A549 (cell line): ENCODE results near the gene FCHO2.

ENCODE experiments used
- CHD4 ChIP-seq: fragments of 200-600 bp; sonication (generic); IDR thresholded peaks from 2 replicates; pipeline ENCODE4 v1.6.1; 2016; ENCODE audit warnings: antibody characterized with exemption, mild to moderate bottlenecking, borderline replicate concordance
- CTCF ChIP-seq: fragments of >200 bp; sonication (Bioruptor Twin); formaldehyde crosslinking; IDR thresholded peaks from 3 replicates; pipeline ENCODE4 v1.5.1; 2016
- RARB ChIP-seq: fragments of 250-450 bp; sonication (Bioruptor Pico); IDR thresholded peaks from 2 replicates; pipeline ENCODE4 v1.8.0; 2021; ENCODE audit warnings: mild to moderate bottlenecking, moderate library complexity
- SREBF2 ChIP-seq: fragments of 450-650 bp; IDR thresholded peaks from 2 replicates; pipeline ENCODE4 v1.6.1; 2014; ENCODE audit warnings: mild to moderate bottlenecking, moderate library complexity
- USF2 ChIP-seq: fragments of 450-650 bp; IDR thresholded peaks from 2 replicates; pipeline ENCODE4 v1.6.1; 2014; ENCODE audit warnings: antibody characterized with exemption

DNA sequence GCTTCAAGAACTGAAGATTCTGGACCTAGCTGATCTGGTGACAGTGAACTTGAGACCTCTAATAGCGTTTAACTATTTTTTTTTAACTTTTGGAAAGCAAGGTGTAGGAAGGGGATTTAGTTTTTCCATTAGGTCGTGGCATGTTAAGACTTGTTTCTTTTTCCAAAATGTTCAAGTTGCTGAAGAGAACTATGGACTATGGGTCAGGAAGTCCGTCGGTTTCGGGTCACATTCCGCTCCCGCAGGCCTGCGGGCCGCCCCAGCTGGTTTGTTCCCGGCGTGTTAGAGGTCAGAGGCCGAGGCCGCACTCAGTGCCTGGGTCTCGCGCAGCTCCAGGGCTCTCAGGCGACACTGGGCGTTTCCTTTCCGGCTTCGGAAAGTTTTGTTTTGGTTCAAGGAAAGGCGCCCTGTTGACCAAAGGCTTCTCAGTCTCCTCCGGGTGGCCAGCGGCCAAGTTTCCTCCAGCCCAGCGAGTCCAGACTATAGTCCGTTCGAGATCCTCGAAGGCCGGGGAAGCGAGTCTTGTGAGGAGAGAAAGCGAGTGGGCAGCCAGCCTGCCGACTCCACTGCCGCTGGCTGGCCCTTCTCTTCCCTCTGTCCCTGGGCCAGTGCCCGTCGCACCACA, 586 bp upstream of the FCHO2 start:
- TF ChIP-seq CHD4 (no peak), USF2 (no peak), RARB (CRISPR knock-in tag) (no peak), SREBF2 (no peak), CTCF (no peak)
